Measurements from ENCODE around the gene PTRHD1.
A peak's percentile ranks its signal among the peaks of the same experiment; 100 is the strongest.

The PTRHD1 gene, protein sequence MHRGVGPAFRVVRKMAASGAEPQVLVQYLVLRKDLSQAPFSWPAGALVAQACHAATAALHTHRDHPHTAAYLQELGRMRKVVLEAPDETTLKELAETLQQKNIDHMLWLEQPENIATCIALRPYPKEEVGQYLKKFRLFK

GRCh38 chr2:24792874-24793760 lies at the start of gene PTRHD1, which contains the start of gene CENPO:
TSS of gene PTRHD1 (minus strand) at chr2:24793391. CDS start at chr2:24793377, 14 bp downstream.
TSS of gene CENPO (plus strand) at chr2:24793425. CDS start at chr2:24793920, 495 bp downstream.
- H3K4me3 ChIP-seq (replicated peaks; ENCODE audit: low read depth, low read length) = peak within 1 kb of the TSS; percentile 89
- peak; percentile 68 for TF ChIP-seq CTCF (IDR thresholded peaks at IDR 0.05; ENCODE audit: low read length, missing control alignments)
- peak; percentile 97 for DNase-seq (ENCODE audit: low read depth)

- H3K4me3 ChIP-seq (replicated peaks; ENCODE audit: low read depth, low read length) = no peak overlapping the region
- TF ChIP-seq CTCF (IDR thresholded peaks at IDR 0.05; ENCODE audit: low read length, missing control alignments) = no peak
- no peak for DNase-seq (ENCODE audit: low read depth)
Observed at GRCh38 chr2:24842081-24843050, 49.2 kb upstream of the PTRHD1 start.

GRCh38 chr2:24840962-24841945 lies 48.1 kb upstream of the PTRHD1 start:
- no peak for TF ChIP-seq CTCF (IDR thresholded peaks at IDR 0.05; ENCODE audit: low read length, missing control alignments)
- no peak for DNase-seq (ENCODE audit: low read depth)
- H3K4me3 ChIP-seq (replicated peaks; ENCODE audit: low read depth, low read length) = no peak overlapping the region

- no peak overlapping the region for H3K4me3 ChIP-seq (replicated peaks; ENCODE audit: low read depth, low read length)
- DNase-seq (ENCODE audit: low read depth) = no peak
- TF ChIP-seq CTCF (IDR thresholded peaks at IDR 0.05; ENCODE audit: low read length, missing control alignments) = no peak
Observed at GRCh38 chr2:24840164-24840869, 47.1 kb upstream of the PTRHD1 start.

GRCh38 chr2:24839729-24840128 lies 46.5 kb upstream of the PTRHD1 start:
- H3K4me3 ChIP-seq (replicated peaks; ENCODE audit: low read depth, low read length) = no peak overlapping the region
- no peak for DNase-seq (ENCODE audit: low read depth)
- no peak for TF ChIP-seq CTCF (IDR thresholded peaks at IDR 0.05; ENCODE audit: low read length, missing control alignments)
